OCI-LY3 (cell line): ENCODE measurements around the gene BCL10.

Experiments
- H2AFZ ChIP-seq: fragments of 200-600, 300-600 bp; shearing (Covaris generic); 2 replicates; pipeline ENCODE4 v1.6.0; 2014; ENCODE audit warnings: antibody characterized with exemption, low read depth, low read length
- H3K27ac ChIP-seq: fragments of 200-600, 300-600 bp; sonication (generic); 2 replicates; pipeline ENCODE4 v1.5.1; 2014; ENCODE audit warnings: mild to moderate bottlenecking, low read length, moderate library complexity, mixed read lengths
- H3K27me3 ChIP-seq: fragments of 200-600, 300-600 bp; sonication (generic); 2 replicates; pipeline ENCODE4 v1.6.1; 2014; ENCODE audit warnings: low read depth, low read length, mixed read lengths
- H3K36me3 ChIP-seq: fragments of 200-600, 300-600 bp; sonication (generic); replicated peaks from 2 replicates; pipeline ENCODE3; 2014; ENCODE audit warnings: low read depth, low read length, mixed read lengths
- H3K4me1 ChIP-seq: fragments of 300-600, 200-600 bp; sonication (generic); 2 replicates; pipeline ENCODE4 v1.6.1; 2014; ENCODE audit warnings: low read length, mixed read lengths
- H3K4me2 ChIP-seq: fragments of 200-600, 300-600 bp; sonication (generic); 2 replicates; pipeline ENCODE4 v1.6.1; 2014; ENCODE audit warnings: low read length, mixed read lengths
- H3K4me3 ChIP-seq: fragments of 300-600, 200-600 bp; sonication (generic); 2 replicates; pipeline ENCODE4 v1.5.1; 2014; ENCODE audit warnings: antibody characterized with exemption, mild to moderate bottlenecking, low read length, moderate library complexity
- H3K79me2 ChIP-seq: fragments of 300-600, 200-600 bp; shearing (Covaris generic); 2 replicates; pipeline ENCODE4 v1.6.1; 2014; ENCODE audit warnings: mild to moderate bottlenecking, low read length, mixed read lengths
- H3K9ac ChIP-seq: fragments of 300-600, 200-600 bp; shearing (Covaris generic); 2 replicates; pipeline ENCODE4 v1.6.0; 2014; ENCODE audit warnings: mild to moderate bottlenecking, low read length, moderate library complexity
- H3K9me3 ChIP-seq: fragments of 200-600, 300-600 bp; shearing (Covaris generic); 2 replicates; pipeline ENCODE4 v1.6.1; 2014; ENCODE audit warnings: low read length, mixed read lengths; ENCODE audit not compliant: insufficient read depth
- H4K20me1 ChIP-seq: fragments of 200-600, 300-600 bp; sonication (generic); 2 replicates; pipeline ENCODE4 v1.6.1; 2016; ENCODE audit warnings: low read length, mixed read lengths; ENCODE audit not compliant: insufficient read depth
- EZH2phosphoT487 ChIP-seq: fragments of 200-600 bp; shearing (Covaris generic); IDR thresholded peaks from 2 replicates; pipeline ENCODE4 v1.6.1; 2018; ENCODE audit warnings: antibody characterized with exemption, mixed run types, low read depth
- TF ChIP-seq, protein P1 (sequence below): fragments of 200-600, 300-600 bp; sonication (generic); IDR thresholded peaks from 2 replicates; pipeline ENCODE4 v1.5.1; 2014; ENCODE audit warnings: antibody characterized with exemption, low read length, low read depth

BCL10 gene

GRCh38 chr1:85295006-85295431 is 18.6 kb upstream of the BCL10 start:
- Histone ChIP-seq H3K27me3 (peaks cover 17% of the 10 kb centered on the region), H3K9ac (no peak overlapping the region), H3K27ac (no peak overlapping the region)

GRCh38 chr1:85290826-85291225 is 14.4 kb upstream of the BCL10 start:
- Histone ChIP-seq H3K36me3 (no peaks in the 10 kb centered on the region), H3K4me2 (no peak overlapping the region), H3K4me1 (no peaks in the 10 kb centered on the region), H4K20me1 (no peaks in the 10 kb centered on the region), H3K9me3 (no peaks in the 10 kb centered on the region), H2AFZ (no peak overlapping the region), H3K27me3 (peaks cover 5% of the 10 kb centered on the region), H3K4me3 (no peak overlapping the region), H3K9ac (no peak overlapping the region), H3K79me2 (no peaks in the 10 kb centered on the region), H3K27ac (no peak overlapping the region)
- TF ChIP-seq, protein P1, sequence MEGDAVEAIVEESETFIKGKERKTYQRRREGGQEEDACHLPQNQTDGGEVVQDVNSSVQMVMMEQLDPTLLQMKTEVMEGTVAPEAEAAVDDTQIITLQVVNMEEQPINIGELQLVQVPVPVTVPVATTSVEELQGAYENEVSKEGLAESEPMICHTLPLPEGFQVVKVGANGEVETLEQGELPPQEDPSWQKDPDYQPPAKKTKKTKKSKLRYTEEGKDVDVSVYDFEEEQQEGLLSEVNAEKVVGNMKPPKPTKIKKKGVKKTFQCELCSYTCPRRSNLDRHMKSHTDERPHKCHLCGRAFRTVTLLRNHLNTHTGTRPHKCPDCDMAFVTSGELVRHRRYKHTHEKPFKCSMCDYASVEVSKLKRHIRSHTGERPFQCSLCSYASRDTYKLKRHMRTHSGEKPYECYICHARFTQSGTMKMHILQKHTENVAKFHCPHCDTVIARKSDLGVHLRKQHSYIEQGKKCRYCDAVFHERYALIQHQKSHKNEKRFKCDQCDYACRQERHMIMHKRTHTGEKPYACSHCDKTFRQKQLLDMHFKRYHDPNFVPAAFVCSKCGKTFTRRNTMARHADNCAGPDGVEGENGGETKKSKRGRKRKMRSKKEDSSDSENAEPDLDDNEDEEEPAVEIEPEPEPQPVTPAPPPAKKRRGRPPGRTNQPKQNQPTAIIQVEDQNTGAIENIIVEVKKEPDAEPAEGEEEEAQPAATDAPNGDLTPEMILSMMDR = no peak
- no peak for TF ChIP-seq EZH2phosphoT487

More at GRCh38 chr1:85295006-85295431, 18.6 kb upstream of the BCL10 start:
- no peaks in the 10 kb centered on the region for H3K79me2 ChIP-seq
- H3K9me3 ChIP-seq = no peaks in the 10 kb centered on the region
- no peaks in the 10 kb centered on the region for H4K20me1 ChIP-seq
- H3K4me3 ChIP-seq = no peak overlapping the region
- TF ChIP-seq EZH2phosphoT487 = no peak
- TF ChIP-seq, protein P1 = no peak
- no peaks in the 10 kb centered on the region for H3K36me3 ChIP-seq
- H2AFZ ChIP-seq = no peak overlapping the region
- no peak overlapping the region for H3K4me2 ChIP-seq
- H3K4me1 ChIP-seq = peaks cover 11% of the 10 kb centered on the region

- H2AFZ ChIP-seq = no peak overlapping the region
- TF ChIP-seq, protein P1 = no peak
- no peak for TF ChIP-seq EZH2phosphoT487
- H3K4me3 ChIP-seq = no peak overlapping the region
- H3K79me2 ChIP-seq = no peaks in the 10 kb centered on the region
- H3K4me2 ChIP-seq = no peak overlapping the region
- H4K20me1 ChIP-seq = no peaks in the 10 kb centered on the region
- H3K36me3 ChIP-seq = no peaks in the 10 kb centered on the region
- H3K9me3 ChIP-seq = no peaks in the 10 kb centered on the region
- no peaks in the 10 kb centered on the region for H3K4me1 ChIP-seq
- H3K27me3 ChIP-seq = peaks cover 5% of the 10 kb centered on the region
- no peak overlapping the region for H3K9ac ChIP-seq
- H3K27ac ChIP-seq = no peak overlapping the region
These were observed 13.5 kb upstream of the BCL10 start for GRCh38 chr1:85289848-85290335.

DNA sequence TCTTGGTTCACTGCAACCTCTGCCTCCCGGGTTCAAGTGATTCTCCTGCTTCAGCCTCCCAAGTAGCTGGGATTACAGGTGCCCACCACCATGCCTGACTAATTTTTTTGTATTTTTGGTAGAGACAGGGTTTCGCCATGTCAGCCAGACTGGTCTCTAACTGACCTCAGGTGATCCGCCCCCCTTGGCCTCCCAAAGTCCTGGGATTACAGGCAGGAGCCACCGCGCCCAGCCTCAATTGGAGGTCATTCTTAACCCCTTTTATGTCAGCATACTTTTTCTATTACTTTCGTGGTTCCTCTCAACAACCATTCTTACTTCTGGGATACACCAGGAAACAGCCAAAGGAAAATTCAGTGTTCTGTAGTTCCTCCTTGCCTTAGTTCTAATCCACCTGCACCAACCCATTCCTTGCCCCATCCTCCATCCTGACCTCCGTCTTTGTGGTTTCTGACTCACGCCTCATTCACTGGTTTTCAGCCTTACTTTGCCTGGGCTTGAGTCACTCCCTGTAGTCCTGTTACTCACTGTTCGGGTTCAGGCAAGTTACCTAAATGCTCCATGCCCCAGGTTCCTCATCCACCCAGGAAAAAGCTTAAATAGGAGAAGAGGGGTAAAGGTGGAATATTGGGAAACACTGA is 12.9 kb upstream of the BCL10 start:
- Histone ChIP-seq H3K4me1 (no peaks in the 10 kb centered on the region), H3K27me3 (peaks cover 5% of the 10 kb centered on the region), H3K79me2 (no peaks in the 10 kb centered on the region), H3K4me3 (no peak overlapping the region), H3K36me3 (no peaks in the 10 kb centered on the region), H3K9ac (no peak overlapping the region), H3K27ac (no peak overlapping the region), H3K4me2 (no peak overlapping the region), H3K9me3 (no peaks in the 10 kb centered on the region), H4K20me1 (no peaks in the 10 kb centered on the region), H2AFZ (no peak overlapping the region)
- TF ChIP-seq, protein P1 = no peak
- no peak for TF ChIP-seq EZH2phosphoT487
